Lower leg skin (tissue), 4 donors: ENCODE measurements around the gene PHF21A. TPM values are rescaled to one million over a fixed set of nuclear protein-coding genes. Genes with fewer than 3 reads are reported as not detected.

Experiments used
- DNase-seq, 2 donors: peaks; one replicate each; pipeline ENCODE4 v3.0.0-alpha.2; 2019; ENCODE audit warnings: low spot score in 2 of 2
- H3K4me3 ChIP-seq: fragments of 200-600 bp; sonication (generic); 2 replicates; pipeline ENCODE4 v1.5.1; 2017; ENCODE audit warnings: mild to moderate bottlenecking, low read depth; ENCODE audit not compliant: poor library complexity, severe bottlenecking
- POLR2A ChIP-seq, 2 donors: fragments of 450-650 bp; IDR thresholded peaks; one replicate each; pipeline ENCODE4 v1.6.1; 2016 to 2017; ENCODE audit warnings: antibody characterized with exemption in 2 of 2, mild to moderate bottlenecking in 1 of 2, moderate library complexity in 1 of 2
- WGBS, 2 donors: methylation state at CpG; one replicate each; pipeline ENCODE4 v1.1.5; 2018; 5-methylcytosine and 5-hydroxymethylcytosine counted together
- intact Hi-C: fragments of 100-400 bp; cut with DNase I; formaldehyde crosslinking; loops from one replicate; pipeline ENCODE4 v1.15.0; 2023; ENCODE audit warnings: low total_unique reads
- total RNA-seq, 4 donors: library from RNA; depleted of rRNA; stranded (reverse); fragments of >200 nt; gene quantifications; one replicate each; pipeline ENCODE4 v1.1.0, GENCODE V29; 2016
- TF ChIP-seq, protein P1 (sequence below), 3 donors: fragments of 450-650 bp; IDR thresholded peaks; one replicate each; pipeline ENCODE4 v1.5.1; 2016; ENCODE audit warnings: antibody characterized with exemption in 3 of 3, mild to moderate bottlenecking in 3 of 3, moderate library complexity in 2 of 3

PHF21A gene
- 10 to 100 TPM; 16.4 to 52.4 (median 31.5) TPM for total RNA-seq

DNA sequence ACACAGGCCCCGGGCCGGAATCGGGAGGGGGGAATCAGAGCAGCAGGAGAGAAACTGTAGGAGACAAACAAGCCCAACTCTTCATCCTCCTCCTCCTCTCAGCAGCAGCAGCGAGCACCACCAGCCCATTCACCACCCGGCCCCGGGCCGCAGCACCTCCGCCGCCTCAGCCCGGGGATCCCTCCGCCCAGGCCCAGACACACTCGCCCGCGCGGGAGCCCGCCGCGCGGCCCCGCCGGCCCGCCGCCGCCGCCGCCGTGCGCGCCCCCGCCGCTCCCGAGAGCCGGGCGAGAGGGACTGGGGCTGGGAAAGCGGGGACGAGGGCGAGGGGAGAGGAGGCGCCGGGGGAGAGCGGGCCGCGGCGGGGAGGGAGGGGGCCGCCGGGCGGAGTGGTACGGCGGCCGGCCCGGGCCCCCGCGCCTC, at the start of gene PHF21A:
TSS of gene PHF21A (minus strand) at position 154 of the 423 bp plus-strand sequence. CDS start 37,235 bp downstream, outside the sequence.
- no peak for TF ChIP-seq POLR2A (IDR thresholded peaks at IDR 0.05)
- TF ChIP-seq, protein P1, sequence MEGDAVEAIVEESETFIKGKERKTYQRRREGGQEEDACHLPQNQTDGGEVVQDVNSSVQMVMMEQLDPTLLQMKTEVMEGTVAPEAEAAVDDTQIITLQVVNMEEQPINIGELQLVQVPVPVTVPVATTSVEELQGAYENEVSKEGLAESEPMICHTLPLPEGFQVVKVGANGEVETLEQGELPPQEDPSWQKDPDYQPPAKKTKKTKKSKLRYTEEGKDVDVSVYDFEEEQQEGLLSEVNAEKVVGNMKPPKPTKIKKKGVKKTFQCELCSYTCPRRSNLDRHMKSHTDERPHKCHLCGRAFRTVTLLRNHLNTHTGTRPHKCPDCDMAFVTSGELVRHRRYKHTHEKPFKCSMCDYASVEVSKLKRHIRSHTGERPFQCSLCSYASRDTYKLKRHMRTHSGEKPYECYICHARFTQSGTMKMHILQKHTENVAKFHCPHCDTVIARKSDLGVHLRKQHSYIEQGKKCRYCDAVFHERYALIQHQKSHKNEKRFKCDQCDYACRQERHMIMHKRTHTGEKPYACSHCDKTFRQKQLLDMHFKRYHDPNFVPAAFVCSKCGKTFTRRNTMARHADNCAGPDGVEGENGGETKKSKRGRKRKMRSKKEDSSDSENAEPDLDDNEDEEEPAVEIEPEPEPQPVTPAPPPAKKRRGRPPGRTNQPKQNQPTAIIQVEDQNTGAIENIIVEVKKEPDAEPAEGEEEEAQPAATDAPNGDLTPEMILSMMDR (IDR thresholded peaks at IDR 0.05): no peak
- H3K4me3 ChIP-seq: peak within 1 kb of the TSS; percentile 77
- 0 to 2% methylated on average over 20 to 22 of the region's 52 CpGs for WGBS, 2 donors
- intact Hi-C loops: no loop called here
- peak; percentile 85 to 97 for DNase-seq

DNA sequence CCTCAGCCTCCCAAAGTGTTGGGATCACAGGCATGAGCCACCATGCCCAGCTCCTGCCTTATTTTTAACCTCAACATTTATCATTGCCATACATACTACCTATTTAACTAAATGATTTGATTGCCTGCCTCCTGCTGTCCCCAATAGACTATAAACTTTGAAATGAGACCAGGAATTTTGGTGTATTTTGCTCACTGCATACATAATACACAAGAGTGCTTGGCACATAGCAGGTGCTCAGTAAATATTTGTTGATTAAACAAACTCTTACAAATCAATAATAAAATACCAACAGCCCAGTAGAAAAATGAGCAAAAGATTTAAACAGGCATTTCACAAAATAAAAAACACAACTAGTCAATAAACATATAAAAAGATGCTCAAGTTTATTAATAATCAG, 49.5 kb upstream of the PHF21A start:
- no peak overlapping the region for H3K4me3 ChIP-seq
- no peak for DNase-seq
- intact Hi-C loops: no loop called here
- no peak for TF ChIP-seq POLR2A (IDR thresholded peaks at IDR 0.05)
- TF ChIP-seq, protein P1 (IDR thresholded peaks at IDR 0.05): no peak

DNA sequence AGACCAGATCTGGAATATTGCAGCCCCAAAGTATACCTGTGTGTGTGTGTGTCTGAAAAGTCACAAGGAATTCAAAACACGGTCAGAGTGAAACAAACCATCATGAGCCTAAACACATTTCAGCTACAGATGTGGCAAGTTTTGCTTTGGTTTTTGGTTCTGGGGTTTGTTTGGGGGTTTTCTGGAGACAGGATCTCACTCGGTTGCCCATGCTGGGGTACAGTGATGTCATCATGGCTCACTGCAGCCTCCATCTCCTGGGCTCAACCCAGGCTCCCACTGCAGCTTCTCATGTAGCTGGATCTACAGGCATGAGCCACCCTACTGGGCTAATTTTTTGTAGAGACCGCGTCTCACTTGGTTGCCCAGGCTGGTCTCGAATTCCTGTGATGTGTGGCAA, 41.4 kb upstream of the PHF21A start:
- DNase-seq: no peak
- intact Hi-C loops: no loop called here
- 80 to 84% methylated on average over 5 of the region's 5 CpGs for WGBS, 2 donors
- H3K4me3 ChIP-seq: no peak overlapping the region
- TF ChIP-seq, protein P1 (IDR thresholded peaks at IDR 0.05): no peak
- no peak for TF ChIP-seq POLR2A (IDR thresholded peaks at IDR 0.05)

DNA sequence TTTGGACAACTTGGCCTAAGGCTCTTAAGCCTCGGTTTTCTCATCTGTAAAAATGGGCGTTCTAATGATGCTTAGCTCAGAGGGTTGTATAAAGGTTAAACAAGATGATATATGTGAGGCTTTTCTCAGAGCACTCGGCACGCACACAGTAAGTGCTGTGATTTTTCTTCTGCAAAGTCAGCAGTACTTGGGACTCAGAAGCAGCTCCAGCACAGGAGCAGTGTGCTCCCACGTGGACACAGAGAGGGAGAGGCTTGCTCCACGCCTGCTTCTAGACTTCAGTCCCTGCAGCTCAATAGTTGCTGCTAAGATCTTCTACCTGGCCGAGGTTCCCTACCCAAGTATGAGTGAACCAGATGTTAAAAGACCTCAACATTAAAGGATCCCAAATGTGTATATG, 39.9 kb upstream of the PHF21A start:
- whole genome bisulfite sequencing, 2 donors: 76 to 81% methylated on average over 7 of the region's 7 CpGs

DNA sequence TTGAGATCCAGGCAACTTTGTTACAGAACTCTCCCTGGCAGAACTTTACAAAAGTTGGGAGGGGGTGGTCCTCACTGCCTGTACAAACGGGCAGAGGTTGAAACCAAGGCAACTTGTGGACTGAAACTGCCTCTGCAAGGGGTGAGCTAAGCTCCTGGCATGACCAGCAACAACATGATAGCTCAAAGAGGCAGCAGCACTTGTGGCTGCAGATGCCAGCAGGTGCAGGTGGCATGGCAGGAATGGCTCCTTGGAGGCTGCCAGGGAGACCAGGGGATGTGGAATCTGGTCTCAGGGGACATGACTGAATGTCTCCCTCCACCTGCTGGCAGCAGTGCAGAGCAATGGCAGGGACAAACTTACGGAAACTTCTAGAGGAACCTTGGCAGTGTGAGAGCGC, 38.8 kb upstream of the PHF21A start:
- no peak for DNase-seq
- H3K4me3 ChIP-seq: no peak overlapping the region
- intact Hi-C loops: no loop called here
- TF ChIP-seq POLR2A (IDR thresholded peaks at IDR 0.05): no peak
- TF ChIP-seq, protein P1 (IDR thresholded peaks at IDR 0.05): no peak
- WGBS, 2 donors: 35 to 47% methylated on average over 3 of the region's 3 CpGs

More for the DNA sequence above, 39.9 kb upstream of the PHF21A start:
- no peak for DNase-seq
- H3K4me3 ChIP-seq: no peak overlapping the region
- intact Hi-C loops: no loop called here
- TF ChIP-seq POLR2A (IDR thresholded peaks at IDR 0.05): no peak
- TF ChIP-seq, protein P1 (IDR thresholded peaks at IDR 0.05): no peak

DNA sequence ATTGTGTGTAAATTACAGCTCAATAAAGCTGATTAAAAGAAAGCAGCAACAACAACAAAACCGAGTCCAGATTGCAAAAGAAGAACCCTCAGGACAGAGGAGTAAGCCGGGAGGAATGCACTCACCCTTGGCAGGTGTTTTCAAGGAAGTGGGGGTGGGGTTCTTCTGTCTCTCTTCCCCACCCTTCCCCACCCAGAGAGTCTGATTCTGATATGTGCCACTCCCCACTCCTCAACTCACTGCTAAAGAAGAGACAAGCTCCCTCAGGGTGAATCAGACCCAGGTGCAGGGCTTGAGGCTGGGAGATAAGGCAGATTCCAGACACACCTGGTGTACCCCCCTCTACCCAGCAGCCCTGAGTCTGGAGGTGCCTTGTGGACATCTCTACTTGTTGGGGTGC, 38.4 kb upstream of the PHF21A start:
- WGBS, 2 donors: 9 to 16% methylated on average over 2 of the region's 2 CpGs

More for the DNA sequence above, 38.4 kb upstream of the PHF21A start:
- H3K4me3 ChIP-seq: no peak overlapping the region
- TF ChIP-seq, protein P1 (IDR thresholded peaks at IDR 0.05): no peak
- TF ChIP-seq POLR2A (IDR thresholded peaks at IDR 0.05): no peak
- no peak for DNase-seq
- intact Hi-C loops: no loop called here
